Sigmoid colon (tissue), 7 donors: Measurements from ENCODE around the gene RASSF7. TPM values are rescaled to one million over a fixed set of nuclear protein-coding genes. Genes with fewer than 3 reads are reported as not detected.

Source experiments
- DNase-seq: peaks from one replicate; pipeline ENCODE4 v3.0.0-alpha.2; 2019
- H3K27ac ChIP-seq, 4 donors: fragments of 200-600 bp; sonication (generic); one replicate each; pipeline ENCODE4 v1.5.1; 2016 to 2019; ENCODE audit warnings: mild to moderate bottlenecking in 1 of 4
- H3K27me3 ChIP-seq, 3 donors: fragments of 200-600 bp; sonication (generic); one replicate each; pipeline ENCODE4 v1.5.1; 2019; ENCODE audit warnings: mild to moderate bottlenecking in 1 of 3
- H3K36me3 ChIP-seq, 4 donors: fragments of 200-600 bp; sonication (generic); one replicate each; pipeline ENCODE4 v1.5.1; 2016 to 2019
- H3K4me1 ChIP-seq, 4 donors: fragments of 200-600 bp; sonication (generic); one replicate each; pipeline ENCODE4 v1.5.1; 2017 to 2019
- H3K4me3 ChIP-seq, 4 donors: fragments of 200-600 bp; sonication (generic); one replicate each; pipeline ENCODE4 v1.5.1; 2017 to 2019; ENCODE audit warnings: mild to moderate bottlenecking in 2 of 4, moderate library complexity in 1 of 4
- H3K9me3 ChIP-seq, 4 donors: fragments of 200-600 bp in 3 of 4; sonication (generic) in 3 of 4; one replicate each; pipeline versions ENCODE4 v1.5.1 to v1.6.1; 2013 to 2019
- EP300 ChIP-seq, 4 donors: sonication (generic); formaldehyde crosslinking; IDR thresholded peaks; one replicate each; pipeline ENCODE4 v1.6.1; 2017; ENCODE audit warnings: antibody characterized with exemption in 4 of 4
- POLR2A ChIP-seq, 2 donors: fragments of 450-650 bp; IDR thresholded peaks; one replicate each; pipeline ENCODE4 v1.6.1; 2016; ENCODE audit warnings: antibody characterized with exemption in 2 of 2, mild to moderate bottlenecking in 2 of 2, moderate library complexity in 2 of 2
- POLR2AphosphoS5 ChIP-seq, 4 donors: sonication (generic); formaldehyde crosslinking; IDR thresholded peaks; one replicate each; pipeline ENCODE4 v1.6.1; 2017; ENCODE audit warnings: antibody characterized with exemption in 4 of 4
- WGBS, 2 donors: extraction: QIAGEN DNeasy Blood & Tissue Kit; methylation state at CpG; one replicate each; pipeline ENCODE4 v1.1.7; 2013; 5-methylcytosine and 5-hydroxymethylcytosine counted together
- intact Hi-C: fragments of 100-400 bp; cut with DNase I; formaldehyde crosslinking; loops from one replicate; pipeline ENCODE4 v1.15.1; 2023
- polyA plus RNA-seq, 3 donors: library from polyadenylated mRNA; stranded (reverse); fragments of 200-250 nt; gene quantifications; one replicate each; pipeline ENCODE4 v1.2.3, GENCODE V29; 2013
- total RNA-seq, 4 donors: library from RNA; depleted of rRNA; stranded (reverse); fragments of >200 nt; gene quantifications; one replicate each; pipeline ENCODE4 v1.1.0, GENCODE V29; 2016
- TF ChIP-seq, protein P1 (sequence below), 4 experiments: fragments of 450-650 bp in 3 of 4; fragments of 200-600 bp in 1 of 4; IDR thresholded peaks; one replicate each; pipeline ENCODE4 v1.5.1; 2016 to 2019; ENCODE audit warnings: antibody characterized with exemption in 4 of 4, mild to moderate bottlenecking in 3 of 4, moderate library complexity in 2 of 4
- donor health status: healthy with polysubstance abuse.
- donor health status: Bipolar disorder and iron deficiency.
- donor health status: healthy.

The RASSF7 gene
- total and polyA plus RNA-seq, 7 donors, result 3.0 to 122 (median 5.4) TPM

DNA sequence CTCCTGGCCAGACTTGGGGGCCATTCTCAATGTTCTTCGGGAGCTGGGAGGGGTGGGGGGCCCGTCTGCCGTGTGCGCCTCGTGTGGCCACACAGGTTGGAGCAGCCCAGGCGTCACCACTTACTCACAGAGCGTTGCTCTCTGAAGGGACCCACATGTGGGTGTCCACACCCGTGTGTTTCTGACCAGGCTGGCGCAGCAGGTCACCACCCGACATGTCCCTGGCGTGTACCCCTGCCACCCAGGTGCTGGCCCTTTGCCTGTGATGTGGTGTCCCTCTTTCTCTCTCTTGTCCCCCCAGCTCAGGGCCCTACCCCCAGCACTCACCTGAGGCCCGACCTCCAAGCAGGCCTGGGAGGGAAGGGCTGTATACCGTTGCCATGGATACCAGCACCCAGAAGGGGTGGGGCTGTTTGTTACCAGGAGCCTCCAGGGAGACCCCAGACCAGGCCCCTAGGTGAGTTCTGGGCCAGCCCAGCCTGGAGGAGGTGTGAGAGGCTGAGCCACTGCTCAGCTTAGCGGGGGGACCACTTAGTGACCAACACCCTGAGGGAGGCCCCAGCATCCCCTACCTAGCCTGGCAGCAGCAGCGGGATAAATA lies 1.6 kb upstream of the RASSF7 start:
- no peak for TF ChIP-seq POLR2AphosphoS5 (IDR thresholded peaks at IDR 0.05)
- TF ChIP-seq POLR2A (IDR thresholded peaks at IDR 0.05), result no peak
- TF ChIP-seq, protein P1, sequence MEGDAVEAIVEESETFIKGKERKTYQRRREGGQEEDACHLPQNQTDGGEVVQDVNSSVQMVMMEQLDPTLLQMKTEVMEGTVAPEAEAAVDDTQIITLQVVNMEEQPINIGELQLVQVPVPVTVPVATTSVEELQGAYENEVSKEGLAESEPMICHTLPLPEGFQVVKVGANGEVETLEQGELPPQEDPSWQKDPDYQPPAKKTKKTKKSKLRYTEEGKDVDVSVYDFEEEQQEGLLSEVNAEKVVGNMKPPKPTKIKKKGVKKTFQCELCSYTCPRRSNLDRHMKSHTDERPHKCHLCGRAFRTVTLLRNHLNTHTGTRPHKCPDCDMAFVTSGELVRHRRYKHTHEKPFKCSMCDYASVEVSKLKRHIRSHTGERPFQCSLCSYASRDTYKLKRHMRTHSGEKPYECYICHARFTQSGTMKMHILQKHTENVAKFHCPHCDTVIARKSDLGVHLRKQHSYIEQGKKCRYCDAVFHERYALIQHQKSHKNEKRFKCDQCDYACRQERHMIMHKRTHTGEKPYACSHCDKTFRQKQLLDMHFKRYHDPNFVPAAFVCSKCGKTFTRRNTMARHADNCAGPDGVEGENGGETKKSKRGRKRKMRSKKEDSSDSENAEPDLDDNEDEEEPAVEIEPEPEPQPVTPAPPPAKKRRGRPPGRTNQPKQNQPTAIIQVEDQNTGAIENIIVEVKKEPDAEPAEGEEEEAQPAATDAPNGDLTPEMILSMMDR (IDR thresholded peaks at IDR 0.05), result no peak
- TF ChIP-seq EP300 (IDR thresholded peaks at IDR 0.05), result no peak
- intact Hi-C loops, result no loop called here
- Histone ChIP-seq H3K36me3 (no peaks in the 10 kb centered on the region), H3K4me3 (no peak overlapping the region), H3K9me3 (no peaks in the 10 kb centered on the region), H3K27ac (no peak overlapping the region), H3K27me3 (peaks cover 38 to 55% (median 50%) of the 10 kb centered on the region in 3 donors), H3K4me1 (peaks cover 0 to 36% (median 33%) of the 10 kb centered on the region in 4 donors)
- no peak for DNase-seq
- 66 to 85% methylated on average over 15 of the region's 15 CpGs for WGBS, 2 donors

- Histone ChIP-seq H3K4me1 (peaks cover 0 to 30% (median 27%) of the 10 kb centered on the region in 4 donors), H3K4me3 (peak overlapping the region in 3 of 4 donors; percentile 67 to 74 (median 68)), H3K36me3 (no peaks in the 10 kb centered on the region), H3K27me3 (peaks cover 31 to 48% (median 44%) of the 10 kb centered on the region in 3 donors), H3K27ac (peak overlapping the region in 3 of 4 donors; percentile 52 to 56 (median 53)), H3K9me3 (no peaks in the 10 kb centered on the region)
- intact Hi-C loops, result no loop called here
- TF ChIP-seq POLR2AphosphoS5 (IDR thresholded peaks at IDR 0.05) (no peak), EP300 (IDR thresholded peaks at IDR 0.05) (no peak)
- TF ChIP-seq, protein P1 (IDR thresholded peaks at IDR 0.05), result no peak
- DNase-seq, result no peak
- 18 to 67% methylated on average over 18 of the region's 18 CpGs for WGBS, 2 donors
Measured at GRCh38 chr11:559712-560304, 962 bp upstream of the RASSF7 start.

GRCh38 chr11:561148-562003 lies 606 bp downstream of the RASSF7 start:
- no peak for TF ChIP-seq POLR2A (IDR thresholded peaks at IDR 0.05)
- TF ChIP-seq POLR2AphosphoS5 (IDR thresholded peaks at IDR 0.05), result no peak
- no peak for TF ChIP-seq EP300 (IDR thresholded peaks at IDR 0.05)
- TF ChIP-seq, protein P1 (IDR thresholded peaks at IDR 0.05), result no peak
- peak overlapping the region in 3 of 4 donors; percentile 1 to 59 (median 34) for H3K27ac ChIP-seq
- no peaks in the 10 kb centered on the region for H3K9me3 ChIP-seq
- peaks cover 0 to 16% (median 15%) of the 10 kb centered on the region in 4 donors for H3K4me1 ChIP-seq
- H3K36me3 ChIP-seq, result no peaks in the 10 kb centered on the region
- intact Hi-C loops, result no loop called here
- H3K4me3 ChIP-seq, result peak overlapping the region; percentile 21 to 74 (median 68)
- H3K27me3 ChIP-seq, result peaks cover 17 to 32% (median 29%) of the 10 kb centered on the region in 3 donors
- DNase-seq, result no peak
- 3 to 7% methylated on average over 67 of the region's 67 CpGs for WGBS, 2 donors

- H3K4me1 ChIP-seq, result peaks cover 0 to 16% (median 15%) of the 10 kb centered on the region in 4 donors
- intact Hi-C loops, result no loop called here
Measured at GRCh38 chr11:562046-562645, 1.4 kb downstream of the RASSF7 start.

More at GRCh38 chr11:562046-562645, 1.4 kb downstream of the RASSF7 start:
- H3K36me3 ChIP-seq, result no peaks in the 10 kb centered on the region
- peaks cover 14 to 24% (median 22%) of the 10 kb centered on the region in 3 donors for H3K27me3 ChIP-seq
- no peak for DNase-seq
- H3K27ac ChIP-seq, result no peak overlapping the region
- TF ChIP-seq, protein P1 (IDR thresholded peaks at IDR 0.05), result no peak
- TF ChIP-seq POLR2AphosphoS5 (IDR thresholded peaks at IDR 0.05), result no peak
- TF ChIP-seq EP300 (IDR thresholded peaks at IDR 0.05), result no peak
- no peak for TF ChIP-seq POLR2A (IDR thresholded peaks at IDR 0.05)
- 89 to 94% methylated on average over 29 of the region's 29 CpGs for WGBS, 2 donors
- H3K4me3 ChIP-seq, result no peak overlapping the region
- H3K9me3 ChIP-seq, result no peaks in the 10 kb centered on the region
